NCI-H187 (cell line): Measurements from ENCODE around the gene COLEC12.

Experiments used
- DNase-seq, 2 experiments: peaks; one replicate each; lab custom pipeline; 2025; lab: John Stamatoyannopoulos, UW

COLEC12 gene

DNA sequence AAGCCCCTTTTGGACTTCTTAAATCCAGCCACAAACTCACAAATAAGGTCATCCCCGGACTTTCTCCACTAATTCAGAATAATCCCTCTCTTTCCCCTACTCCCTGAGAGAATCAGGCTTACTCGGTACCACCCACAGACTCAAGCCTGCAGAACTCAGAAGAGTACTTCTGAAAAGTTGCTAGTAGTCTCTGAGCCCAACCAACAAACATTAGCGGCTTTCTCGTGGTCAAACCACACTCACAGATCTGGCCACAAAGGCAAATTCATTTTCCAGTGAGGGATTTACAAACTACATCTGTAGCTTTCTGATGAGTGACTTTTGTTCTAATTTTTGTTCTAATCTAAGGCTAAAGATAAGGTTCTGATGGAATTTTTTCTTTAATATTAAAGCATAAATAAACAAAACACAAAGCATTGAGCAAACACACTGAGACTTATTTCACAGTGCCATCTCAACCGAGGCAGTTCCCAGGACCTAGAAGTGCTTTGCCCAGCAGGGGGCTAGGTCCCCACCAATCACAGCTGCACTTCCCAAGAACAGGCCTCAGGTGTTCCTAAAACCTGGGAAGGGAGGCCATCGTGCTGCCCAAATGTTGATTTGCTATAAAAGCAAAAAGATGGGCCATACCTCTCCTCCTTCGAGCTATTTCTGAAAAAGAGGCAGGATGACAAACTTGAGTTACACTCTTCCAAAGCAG, 110.7 kb downstream of the COLEC12 start:
- no peak for DNase-seq

- no peak for DNase-seq
These were observed 112.3 kb downstream of the COLEC12 start for GRCh38 chr18:388200-388599.

GRCh38 chr18:386994-387393, 113.5 kb downstream of the COLEC12 start:
- no peak for DNase-seq

DNA sequence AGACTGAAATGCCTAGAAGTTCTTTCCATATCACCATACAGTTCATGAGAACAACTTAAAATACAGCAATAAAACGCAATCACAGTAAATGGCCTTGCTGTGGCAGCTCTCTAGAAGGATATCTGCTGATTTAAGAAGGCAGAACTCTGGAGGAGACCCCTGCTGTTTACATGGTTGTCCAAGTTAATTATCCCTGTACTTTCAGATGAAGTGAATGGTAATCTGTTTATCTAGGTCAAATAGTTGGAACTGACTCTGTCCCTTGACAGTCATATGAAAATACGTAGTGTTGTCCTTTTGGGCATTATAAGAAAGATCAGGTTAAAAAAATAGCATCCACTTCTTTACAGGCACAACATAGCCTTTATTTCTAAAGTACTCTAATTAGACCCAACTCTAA, 115.6 kb downstream of the COLEC12 start:
- no peak for DNase-seq

DNA sequence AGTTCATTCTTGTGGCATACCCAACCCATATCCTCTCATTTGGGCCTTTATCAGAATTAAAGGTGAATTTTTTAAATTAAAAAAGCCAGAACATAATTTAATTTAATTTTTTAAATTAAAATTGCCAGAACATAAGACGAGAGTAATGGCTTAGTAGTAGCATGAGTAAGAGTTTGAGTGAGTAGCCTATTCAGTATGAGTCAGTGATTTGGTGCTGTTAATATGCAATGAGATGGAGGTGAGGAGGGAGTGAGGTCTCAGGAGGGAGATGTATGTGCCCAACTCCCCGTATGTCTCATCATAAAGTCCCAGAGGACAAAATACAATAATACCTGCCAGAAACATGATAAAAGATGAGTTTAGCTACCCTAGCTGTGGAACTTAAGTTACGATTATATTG, 117.4 kb downstream of the COLEC12 start:
- DNase-seq = no peak

GRCh38 chr18:382423-382984, 118.0 kb downstream of the COLEC12 start:
- DNase-seq = no peak

- DNase-seq = no peak
These were observed 120.7 kb downstream of the COLEC12 start for GRCh38 chr18:379681-380330.

GRCh38 chr18:378079-378478, 122.4 kb downstream of the COLEC12 start:
- no peak for DNase-seq

DNA sequence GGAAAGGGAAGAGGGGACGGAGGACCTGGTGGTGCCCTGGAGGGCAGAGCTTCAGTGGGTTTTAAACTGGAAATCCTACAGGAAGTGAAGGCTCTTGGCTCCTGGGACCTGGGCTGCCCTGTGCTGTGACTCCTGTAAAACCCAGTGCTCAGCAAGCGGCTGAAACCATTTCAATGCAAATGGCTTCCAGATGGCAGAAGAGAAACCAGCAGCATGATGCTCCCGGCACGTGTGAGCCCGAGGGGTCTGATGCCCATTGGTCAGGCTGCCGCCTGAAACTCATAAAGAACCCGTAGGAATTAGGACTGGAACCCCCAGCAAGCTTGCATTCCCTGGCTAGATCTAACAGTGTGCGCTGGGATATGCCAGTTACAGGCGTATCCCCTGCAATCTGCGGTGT, 123.4 kb downstream of the COLEC12 start:
- DNase-seq = no peak

DNA sequence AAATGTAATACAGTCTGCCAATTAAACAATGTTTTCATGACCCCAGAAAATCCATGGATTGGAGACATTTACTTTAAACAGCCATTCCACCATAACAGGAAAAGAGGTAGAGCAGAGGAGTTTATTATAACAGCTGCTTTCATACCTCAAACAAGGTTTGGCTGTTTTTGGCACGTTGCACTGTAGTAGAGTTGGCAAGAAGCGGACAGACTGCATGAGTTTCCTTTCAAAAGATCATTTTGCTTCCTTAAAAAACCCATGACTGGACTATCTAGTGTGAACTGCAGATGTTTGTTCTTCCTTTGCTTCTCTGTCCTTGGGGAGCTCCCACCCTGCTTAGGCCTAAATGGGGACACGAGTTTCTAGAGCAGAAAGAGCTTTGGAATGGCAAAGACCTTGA, 124.2 kb downstream of the COLEC12 start:
- no peak for DNase-seq

- DNase-seq = no peak
These were observed 125.8 kb downstream of the COLEC12 start for GRCh38 chr18:374721-375168.

DNA sequence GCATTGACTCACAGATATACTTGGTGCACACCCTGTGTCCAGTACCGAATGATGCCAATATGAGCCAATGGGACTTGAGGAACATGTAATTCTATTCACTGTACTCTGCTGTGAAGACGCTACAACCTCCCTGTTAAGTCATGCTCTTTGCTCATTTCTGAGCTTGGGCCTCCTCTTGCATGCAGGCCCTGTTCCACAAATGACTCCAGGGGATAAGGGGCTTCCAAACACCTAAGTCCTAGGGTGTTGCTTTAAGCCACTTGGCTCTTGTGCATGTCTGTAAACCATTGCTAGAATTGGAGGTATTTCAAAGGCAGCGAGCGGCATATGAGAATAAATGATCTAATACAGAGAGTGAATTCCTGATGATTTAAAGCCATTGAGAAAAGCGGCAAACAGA, 126.7 kb downstream of the COLEC12 start:
- DNase-seq = no peak

DNA sequence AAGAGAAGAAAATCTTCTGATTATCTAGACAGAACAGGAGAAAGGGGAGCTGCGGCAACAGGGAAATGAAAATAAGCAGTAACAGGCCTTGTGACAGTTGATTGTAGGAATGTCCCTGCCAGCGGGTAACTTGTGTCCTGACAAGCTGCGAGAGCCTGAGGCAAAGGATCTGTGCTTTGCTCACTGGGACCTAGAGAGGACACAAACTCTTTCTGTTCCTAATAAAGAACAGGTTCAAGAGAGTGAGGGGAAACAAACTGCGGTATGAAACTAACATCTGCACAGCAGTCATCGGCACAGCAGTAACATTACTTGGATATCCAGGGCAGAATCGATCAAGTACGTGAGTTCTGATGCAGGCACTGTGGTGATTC, 128.9 kb downstream of the COLEC12 start:
- DNase-seq = no peak

GRCh38 chr18:370751-371608, 129.5 kb downstream of the COLEC12 start:
- DNase-seq = no peak

- no peak for DNase-seq
These were observed 131.1 kb downstream of the COLEC12 start for GRCh38 chr18:369224-370015.

- DNase-seq = no peak
These were observed 133.9 kb downstream of the COLEC12 start for GRCh38 chr18:366466-367061.

- no peak for DNase-seq
These were observed 134.8 kb downstream of the COLEC12 start for GRCh38 chr18:365651-366050.

DNA sequence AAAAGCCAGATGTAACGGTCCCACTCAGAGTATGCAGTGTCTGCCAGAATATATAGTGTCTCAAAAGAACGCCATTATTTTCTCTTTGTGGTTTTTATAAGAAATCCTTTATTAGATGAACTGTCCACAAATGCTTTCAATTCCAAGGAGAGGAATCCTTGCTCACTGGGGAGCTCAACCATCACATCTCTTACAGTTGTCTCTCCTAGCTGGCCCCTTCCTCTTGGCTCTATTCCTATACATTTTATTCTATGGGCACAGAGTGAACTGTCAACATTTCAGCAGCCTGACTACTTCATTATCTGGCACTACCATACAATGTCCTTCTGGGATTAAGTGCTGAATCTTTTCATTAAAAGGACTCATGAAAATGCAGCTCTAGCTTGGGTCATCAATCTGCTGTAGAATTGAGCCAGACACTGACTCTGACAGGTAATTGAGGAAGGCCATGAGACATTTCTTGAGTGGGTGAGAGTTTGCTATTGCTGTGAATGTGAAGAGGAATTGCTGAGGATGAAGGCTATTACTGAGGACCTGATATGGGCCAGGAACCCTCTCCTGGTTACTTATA, 136.2 kb downstream of the COLEC12 start:
- DNase-seq = no peak

GRCh38 chr18:363301-364085, 137.0 kb downstream of the COLEC12 start:
- DNase-seq = no peak
